Left kidney (tissue), 2 donors: ENCODE measurements around the gene ASXL3. TPM values are rescaled to one million over a fixed set of nuclear protein-coding genes. Genes with fewer than 3 reads are reported as not detected.

Experiments
- DNase-seq: peaks from one replicate; pipeline ENCODE4 v3.0.0-alpha.2; 2013
- polyA plus RNA-seq: library from polyadenylated mRNA; unstranded; fragments of 120-200 nt; gene quantifications from one replicate; pipeline ENCODE4 v1.2.1, GENCODE V29; 2013; ENCODE audit not compliant: insufficient read length

ASXL3 gene
- polyA plus RNA-seq, 1 donor: 7.8 TPM

DNA sequence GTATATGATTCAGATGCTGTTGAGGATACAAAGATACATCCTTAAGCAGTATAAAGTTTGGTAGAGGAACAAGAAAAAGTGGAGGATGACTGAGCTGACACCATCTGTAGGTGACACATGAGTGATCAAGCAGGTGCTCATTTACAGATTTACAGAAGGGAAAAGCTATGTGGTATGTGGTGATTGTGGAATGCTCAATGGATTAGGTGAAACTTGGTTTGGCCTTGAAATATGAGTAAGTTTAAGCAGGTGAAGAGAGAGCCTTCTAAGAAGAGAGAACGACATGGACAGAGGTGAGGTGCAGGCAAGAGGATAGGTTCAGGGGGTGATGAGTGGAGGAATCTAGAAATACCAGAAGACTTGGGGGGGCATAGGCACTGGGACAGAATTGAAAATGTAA lies 5.9 kb downstream of the ASXL3 start:
- DNase-seq: peak; percentile 25

DNA sequence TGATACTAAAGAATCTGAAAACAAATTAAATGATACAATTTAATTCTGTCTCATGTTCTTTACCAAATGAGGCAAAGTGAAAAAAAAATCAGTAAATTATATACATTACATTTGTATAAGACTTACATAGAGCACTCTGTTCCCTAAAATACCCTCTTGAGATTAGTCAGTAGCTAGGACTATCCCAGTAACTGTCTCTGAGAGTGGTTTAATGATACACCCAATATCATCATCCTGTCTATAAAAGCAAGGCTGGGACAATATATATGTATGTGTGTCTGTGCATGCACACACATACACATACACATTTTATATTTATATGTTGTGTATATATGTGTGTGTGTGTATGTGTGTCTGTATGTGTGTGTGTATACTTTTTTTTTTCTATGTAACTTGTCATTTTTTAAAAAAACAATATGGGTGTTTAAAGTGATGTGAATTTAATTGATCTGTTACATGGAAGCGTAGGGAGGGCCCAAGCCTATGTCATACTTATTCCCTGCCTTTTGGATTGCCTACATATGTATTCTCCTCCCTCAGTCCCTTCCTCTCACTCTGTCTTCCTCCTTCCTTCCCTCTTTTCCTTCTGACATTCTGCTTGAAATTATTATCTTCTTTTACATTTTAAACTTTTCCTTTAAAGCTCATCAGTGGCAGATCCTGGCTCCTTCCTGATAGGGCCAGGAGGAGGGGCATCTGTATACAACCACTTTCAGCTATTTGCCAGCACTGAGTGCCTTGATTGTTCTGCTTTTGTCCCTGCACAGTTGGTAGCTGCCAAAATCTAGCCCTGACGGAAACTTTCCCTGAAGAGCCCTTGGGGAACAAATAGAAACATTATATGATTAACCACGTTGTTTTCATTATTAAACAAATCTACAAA lies 6.8 kb downstream of the ASXL3 start:
- no peak for DNase-seq

DNA sequence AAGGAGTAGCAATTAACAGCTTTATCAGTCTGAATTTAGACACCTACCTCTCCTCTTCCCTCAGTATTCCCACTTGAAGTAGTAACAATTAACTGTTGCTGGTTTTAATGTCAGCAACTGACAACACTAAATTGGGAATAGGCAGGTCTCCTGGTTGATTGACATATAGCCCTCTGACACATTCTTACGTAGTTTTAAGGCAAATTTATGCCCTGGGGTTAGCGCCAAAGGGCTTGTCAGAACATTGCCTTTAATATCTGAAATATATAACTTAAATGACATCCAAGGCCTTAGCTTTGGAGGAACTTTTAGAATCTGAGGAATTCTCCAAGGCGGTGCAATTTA lies 7.4 kb downstream of the ASXL3 start:
- no peak for DNase-seq

DNA sequence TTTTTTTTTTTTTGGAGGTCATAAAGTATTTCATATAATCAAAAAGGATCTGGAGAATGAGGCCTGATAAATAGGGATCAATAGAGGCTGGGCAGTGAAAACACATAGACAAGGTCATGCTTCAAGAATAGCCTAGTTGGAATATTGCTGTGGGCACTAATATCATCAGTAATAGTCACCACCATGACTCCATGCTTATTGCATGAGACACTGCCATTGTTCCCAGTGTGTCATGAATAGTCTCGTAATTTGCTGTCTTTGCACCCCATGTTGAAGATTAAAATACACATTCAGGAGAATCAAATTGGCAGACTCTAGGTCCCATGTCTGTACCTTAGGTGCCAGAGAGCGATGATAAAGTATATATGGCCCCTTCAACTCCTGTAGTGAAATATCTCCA lies 10.3 kb downstream of the ASXL3 start:
- no peak for DNase-seq

DNA sequence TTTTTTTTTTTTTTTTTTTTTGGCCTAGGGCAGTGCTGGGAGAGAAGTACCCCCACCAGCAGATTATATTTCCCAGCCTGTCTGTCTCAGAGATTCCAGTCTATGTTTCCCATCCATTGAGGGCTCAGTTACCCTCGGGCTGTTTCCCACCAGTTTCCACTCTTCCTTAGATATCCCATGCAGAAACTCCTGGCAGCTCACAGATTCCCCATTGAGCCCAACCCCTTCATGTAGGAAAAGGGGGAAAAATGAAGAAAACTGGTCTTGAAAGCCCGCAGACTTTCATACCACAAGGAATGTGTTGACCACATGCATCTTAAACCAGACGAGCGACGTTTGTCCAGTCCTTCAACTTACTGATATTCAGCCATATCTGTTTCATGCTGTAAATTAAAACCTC lies 15.2 kb downstream of the ASXL3 start:
- DNase-seq: peak; percentile 24

DNA sequence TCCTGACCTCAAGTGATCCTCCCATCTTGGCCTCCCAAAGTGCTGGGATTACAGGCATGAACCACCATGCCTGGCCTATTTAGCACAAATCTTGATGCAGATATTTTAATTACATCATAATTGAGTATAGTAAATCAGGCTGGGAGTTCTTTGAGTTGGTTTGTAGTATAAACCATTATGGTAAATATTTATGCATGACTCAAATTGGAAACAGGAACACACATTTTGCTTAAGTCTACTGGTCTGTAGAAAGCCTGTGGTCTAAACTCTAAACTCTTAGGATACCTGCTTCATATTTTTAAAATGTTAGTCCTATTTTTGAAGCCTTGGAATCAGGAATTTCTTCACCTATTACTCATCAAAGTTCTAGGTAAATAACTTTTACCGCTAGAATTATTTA lies 16.8 kb downstream of the ASXL3 start:
- DNase-seq: no peak

DNA sequence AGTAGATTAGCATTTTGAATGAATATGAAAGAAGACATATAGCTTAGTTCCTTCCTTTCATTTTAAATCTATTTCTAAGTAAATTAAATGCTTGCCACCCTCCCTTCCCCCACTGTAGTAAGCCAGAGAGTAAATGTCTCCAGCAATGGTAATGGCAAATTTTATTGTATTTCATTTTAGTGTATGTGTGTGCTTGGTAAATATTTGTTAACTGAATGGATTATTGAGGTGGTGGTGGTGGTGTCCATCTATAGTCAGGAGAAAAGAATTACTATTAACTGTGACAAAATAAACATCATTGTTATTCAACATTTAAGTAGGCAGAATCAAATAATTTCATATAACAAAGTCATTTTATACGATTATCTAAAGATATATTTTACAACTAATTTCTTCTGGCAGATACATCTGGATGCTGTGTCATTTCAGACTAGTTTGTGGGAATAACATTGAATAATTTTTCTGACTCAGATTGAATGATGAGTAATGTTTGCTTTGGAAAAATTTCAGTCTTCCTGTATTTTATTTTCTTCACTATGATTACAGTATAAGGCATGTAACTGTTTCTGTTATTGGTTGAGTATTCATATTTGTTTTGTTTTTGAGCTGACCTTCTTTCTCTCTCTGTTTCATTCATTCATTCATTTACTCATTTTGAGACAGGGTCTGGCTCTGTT lies 18.3 kb downstream of the ASXL3 start:
- DNase-seq: no peak

DNA sequence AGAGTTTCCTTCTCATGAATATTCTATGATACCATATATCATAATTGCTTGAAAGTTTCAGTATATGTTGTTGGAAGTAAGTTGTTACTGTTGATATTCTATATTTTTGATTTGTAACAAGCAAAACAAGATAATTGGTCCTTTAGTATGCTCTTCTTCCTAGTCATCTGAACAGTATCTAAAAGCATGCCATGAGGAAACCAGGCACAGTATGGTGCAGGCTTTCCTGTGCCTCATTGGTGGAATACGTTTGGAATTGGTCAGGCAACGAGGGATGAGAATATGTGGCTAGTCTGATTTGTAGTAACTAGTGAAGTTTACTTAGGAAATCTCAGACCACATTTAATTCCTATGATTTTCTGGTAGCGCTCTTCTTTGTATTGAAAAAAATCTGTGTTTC lies 22.8 kb downstream of the ASXL3 start:
- no peak for DNase-seq

DNA sequence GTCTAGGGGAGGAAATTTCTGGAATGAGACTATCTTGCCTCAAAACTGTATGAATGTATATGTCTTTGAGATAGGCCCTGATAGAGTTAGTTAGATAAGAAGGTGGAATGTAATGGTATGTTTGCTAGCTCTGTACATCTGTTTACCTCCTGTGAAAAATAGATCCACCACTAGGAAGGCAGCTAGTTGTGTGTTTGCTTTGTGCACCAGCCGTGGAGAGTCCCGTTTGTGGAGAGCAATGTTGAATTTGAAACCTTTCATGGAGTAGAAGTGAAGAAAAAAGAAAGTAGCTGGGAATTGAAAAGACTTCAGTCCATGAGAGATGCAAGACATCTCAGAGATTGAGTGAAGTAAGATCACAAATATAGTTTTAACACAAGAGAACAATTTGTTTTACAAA lies 25.4 kb downstream of the ASXL3 start:
- DNase-seq: no peak

DNA sequence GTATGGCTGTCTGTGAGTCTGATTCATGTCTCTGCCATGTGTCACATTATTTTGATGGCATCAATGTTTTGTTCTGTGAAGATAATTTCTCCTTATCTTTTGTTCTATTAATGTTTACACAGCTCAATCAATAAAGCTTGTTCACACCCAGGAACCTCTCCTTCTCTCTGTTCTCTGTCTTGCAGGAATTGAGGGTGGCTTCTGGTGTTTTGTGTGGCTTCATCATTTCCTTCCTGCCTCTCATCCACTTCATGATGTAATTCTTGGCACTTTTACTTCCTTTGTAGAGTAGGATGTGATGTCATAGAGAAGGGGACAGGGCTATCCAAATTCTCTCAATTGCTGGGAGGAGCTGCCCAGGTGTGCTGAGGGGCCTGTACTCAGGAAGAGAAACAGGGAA lies 27.2 kb downstream of the ASXL3 start:
- DNase-seq: no peak

DNA sequence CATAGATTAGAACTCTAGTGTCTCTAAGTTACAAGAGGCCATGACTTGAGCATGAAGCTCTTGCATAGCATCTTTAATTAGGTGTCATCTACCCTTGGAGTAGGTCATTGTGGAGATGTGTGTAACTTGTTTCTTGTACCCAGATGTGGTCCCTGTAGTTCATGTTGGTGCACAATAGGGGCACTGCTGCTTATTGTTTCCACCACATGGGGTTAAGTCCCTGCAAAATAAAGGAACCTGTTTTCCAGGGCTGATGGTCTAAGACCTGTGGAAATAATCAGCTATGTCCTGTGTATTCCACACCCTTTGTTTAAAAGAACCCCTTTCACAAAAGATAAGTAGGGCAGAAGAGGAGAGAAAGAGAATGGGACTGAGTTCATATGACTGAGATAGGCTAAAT lies 28.6 kb downstream of the ASXL3 start:
- DNase-seq: no peak

DNA sequence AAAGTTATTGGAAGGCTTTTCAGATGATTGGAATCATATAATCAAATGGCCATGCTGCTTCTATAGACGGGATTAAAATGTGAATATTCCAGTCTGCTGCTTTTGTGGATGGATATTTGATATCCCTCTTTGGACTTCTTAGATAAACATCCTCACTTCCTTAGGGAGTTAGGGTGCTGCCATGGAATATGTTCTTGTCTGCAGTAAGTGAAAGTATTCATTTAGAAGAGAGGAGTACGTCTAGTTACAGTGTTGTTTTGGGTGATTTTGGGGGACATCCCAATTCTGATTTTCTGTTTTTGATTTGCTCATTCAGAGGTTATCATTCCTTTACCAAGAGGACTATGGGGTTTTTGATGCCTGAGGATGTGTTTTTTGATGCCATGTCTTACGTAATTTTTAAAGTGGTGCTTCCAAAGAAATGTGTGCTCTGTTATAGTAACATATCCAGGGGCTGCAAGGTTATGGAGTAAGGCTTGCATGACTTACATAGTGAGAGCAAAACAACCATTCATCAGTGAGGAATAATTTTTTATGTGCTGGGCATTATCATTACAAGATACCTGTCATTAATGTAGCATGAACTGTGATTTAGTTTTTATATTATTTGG lies 33.6 kb downstream of the ASXL3 start:
- DNase-seq: no peak

DNA sequence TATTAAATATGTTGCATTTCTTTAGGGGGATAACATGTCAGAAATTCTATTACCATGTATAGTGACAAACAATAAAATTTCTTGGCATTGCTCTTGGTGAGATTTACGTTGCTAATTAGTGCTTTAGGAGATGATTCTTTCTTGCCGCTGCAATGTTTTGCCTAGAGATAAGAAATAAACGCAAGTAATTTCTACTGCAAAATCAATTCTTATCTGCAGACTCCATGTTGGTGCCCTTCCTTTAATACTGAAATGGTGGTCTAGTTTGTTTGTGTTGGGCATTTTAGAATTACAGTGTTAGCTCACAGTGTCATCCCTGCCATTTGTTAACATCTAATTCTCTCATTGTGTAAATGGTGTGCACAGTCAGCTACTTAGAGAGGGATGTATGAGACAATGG lies 34.6 kb downstream of the ASXL3 start:
- no peak for DNase-seq

DNA sequence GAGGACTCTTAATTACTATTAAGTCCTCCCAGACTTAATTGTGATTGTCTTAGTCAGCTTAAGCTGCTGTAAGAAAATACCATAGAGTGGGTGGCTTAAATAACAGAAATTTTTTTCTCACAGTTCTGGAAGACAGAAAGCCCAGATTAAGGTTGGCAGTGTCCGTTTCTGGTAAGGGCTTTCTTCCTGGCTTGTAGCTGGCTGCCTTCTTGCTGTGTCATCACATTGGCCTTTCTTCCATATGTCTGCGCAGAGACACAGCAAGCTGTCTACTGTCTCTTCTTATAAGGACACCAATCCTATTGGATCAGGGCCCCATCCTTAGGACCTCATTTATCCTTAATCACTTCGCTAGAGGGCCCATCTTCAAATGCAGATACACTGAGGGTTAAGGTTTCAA lies 38.5 kb downstream of the ASXL3 start:
- no peak for DNase-seq

DNA sequence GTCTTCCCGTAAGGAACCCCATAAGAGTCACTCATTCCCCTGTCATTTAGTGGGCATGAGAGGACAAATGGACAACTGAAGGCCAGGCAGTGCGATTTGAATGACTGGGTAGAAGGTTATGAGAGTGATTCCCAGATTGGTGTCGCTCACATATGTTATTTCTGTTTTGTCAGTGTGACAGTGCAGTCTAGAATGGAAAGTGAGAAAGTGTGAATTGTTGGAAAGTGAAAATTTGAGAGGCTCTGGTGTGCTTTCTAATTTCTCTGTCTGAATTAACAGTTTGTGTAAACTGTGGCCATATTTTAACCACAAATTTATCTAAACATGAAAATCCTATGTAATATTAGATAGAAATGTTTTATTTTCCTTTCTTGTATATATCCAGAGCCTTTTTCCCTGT lies 49.1 kb downstream of the ASXL3 start:
- DNase-seq: no peak

DNA sequence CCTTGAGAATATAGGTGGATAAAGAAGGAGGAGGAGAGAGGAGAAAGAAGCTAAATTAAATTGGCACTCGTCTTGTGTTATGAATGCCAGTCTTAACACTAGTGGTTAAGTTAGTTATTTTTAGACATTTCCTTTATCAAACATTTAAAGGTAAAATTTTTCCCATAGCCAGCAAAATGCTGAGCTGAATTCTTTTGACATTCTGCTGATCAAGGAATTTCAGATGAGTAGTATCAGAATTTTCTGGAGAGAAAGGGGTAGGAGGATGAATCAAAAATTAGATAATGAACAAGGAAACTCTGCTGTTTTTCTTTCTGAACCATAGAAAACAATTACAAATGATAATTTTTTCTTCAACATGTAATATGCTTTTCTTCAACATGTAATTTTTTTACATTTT lies 52.5 kb downstream of the ASXL3 start:
- no peak for DNase-seq

DNA sequence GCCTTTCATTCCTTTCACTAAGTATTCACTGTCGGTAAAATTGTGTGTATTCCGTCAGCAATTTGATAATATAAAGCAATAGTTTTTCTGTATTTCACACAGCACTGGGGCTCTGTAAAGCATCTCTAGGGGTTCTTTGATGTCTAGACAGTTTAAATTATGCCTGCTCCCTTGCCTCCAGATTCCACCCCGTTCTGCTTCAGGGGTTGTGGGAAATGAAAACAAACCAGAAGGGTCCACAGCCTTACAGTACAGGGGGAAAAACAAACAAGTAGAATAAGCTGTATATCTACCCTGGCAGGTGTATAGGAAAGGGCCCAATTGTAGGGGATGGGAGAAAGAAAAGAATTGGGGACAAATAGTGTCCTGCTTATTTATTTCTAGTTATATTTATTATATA lies 63.1 kb downstream of the ASXL3 start:
- no peak for DNase-seq

DNA sequence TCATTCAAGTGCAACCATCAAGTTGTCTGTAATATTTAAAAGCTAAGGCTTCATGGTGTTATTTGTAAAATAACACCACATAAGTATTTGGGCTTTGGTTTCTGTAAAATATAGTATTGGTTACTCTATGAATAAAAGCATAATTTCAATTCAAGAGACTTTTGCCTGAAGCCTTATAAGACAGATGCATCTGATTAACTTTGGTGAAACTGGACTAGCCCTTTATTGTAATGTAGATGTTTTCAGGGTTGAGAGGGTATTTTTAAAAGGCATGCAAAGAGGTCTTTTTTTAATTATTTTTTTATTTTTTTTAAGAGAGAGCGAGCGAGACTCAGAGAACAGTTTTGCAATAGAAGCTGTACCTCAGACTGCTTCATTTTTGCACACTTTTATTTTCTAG lies 66.5 kb downstream of the ASXL3 start:
- no peak for DNase-seq

DNA sequence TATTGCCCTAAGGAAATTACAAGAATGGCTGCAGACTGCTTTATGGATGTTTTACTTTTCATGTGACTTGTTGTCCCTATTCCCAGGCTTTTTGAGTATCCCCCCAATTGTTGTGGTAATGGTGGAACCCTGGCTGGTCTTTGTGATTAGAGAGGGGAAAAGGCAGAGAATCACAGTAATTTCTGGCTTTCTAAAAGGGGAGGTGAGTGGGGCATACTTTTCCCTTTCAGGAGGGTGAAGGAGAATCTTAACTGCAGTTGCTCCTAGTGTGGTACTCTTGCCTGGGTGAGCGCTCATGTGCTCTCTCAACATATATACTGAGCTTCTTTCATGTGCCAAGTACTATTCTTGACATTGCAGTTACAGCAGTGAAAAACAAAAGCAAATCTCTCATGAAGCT lies 69.3 kb downstream of the ASXL3 start:
- DNase-seq: no peak

DNA sequence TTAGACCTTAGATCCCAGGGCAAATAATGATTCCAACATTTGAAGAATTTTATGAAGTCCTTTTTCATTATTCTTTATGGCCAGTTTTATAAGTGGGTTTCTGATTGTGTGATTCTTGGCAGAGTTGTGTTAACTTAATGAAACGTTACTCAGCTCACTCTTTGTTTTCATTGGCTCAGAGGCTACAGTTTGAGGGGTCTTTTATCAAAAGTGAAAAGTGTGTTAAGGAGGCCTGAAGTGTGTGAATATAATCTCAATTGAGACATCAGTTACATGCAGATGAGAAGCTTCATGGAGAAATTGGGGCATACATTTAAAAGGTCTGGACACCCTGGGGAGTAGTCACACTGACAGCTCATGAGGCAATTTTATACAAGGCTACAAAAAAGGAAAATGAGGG lies 74.6 kb downstream of the ASXL3 start:
- DNase-seq: no peak

DNA sequence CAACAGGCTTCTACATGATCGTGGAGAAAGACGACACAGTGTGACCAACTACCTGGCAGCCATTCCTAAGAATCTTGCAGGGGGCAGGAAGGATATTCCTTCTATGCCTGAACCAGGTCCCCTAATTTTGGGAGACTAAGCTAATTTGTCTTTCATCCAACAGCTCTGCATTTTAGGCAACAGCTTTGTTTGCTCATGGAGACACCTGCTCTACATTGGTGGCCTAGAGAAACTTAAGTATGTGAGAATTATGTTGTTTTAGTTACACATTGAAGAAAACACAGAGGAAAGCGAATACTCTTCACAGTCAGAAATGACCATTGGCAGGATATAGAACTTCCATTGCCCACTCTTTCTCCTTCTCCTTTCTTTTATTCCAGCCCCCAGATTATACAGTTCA lies 75.2 kb downstream of the ASXL3 start:
- DNase-seq: no peak

DNA sequence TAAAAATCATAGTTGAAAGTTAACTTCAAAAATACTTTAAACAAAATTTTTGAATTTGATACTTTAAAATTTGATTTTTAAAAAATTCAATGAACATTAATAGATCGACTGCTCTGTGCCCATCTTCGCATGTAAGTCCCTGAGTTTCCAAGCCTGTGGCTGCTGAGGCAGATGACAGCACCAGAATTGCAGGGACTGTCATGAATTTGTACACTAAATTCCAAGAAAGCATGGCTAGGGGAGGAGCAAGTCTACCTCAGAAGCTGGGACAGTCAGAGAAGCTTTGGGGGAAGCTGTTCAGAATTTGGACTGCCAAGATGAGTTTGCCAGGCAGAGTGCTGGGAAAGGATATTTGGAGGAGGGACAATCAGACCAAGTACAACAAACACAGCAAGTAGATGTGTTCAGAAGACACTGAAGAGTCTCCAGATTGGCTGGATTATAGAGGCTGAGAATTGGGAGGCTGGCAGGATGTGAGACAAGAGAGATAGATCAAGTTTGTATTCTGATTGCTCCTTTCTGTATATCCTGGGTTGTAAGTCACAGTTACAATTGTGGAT lies 79.0 kb downstream of the ASXL3 start:
- DNase-seq: no peak

DNA sequence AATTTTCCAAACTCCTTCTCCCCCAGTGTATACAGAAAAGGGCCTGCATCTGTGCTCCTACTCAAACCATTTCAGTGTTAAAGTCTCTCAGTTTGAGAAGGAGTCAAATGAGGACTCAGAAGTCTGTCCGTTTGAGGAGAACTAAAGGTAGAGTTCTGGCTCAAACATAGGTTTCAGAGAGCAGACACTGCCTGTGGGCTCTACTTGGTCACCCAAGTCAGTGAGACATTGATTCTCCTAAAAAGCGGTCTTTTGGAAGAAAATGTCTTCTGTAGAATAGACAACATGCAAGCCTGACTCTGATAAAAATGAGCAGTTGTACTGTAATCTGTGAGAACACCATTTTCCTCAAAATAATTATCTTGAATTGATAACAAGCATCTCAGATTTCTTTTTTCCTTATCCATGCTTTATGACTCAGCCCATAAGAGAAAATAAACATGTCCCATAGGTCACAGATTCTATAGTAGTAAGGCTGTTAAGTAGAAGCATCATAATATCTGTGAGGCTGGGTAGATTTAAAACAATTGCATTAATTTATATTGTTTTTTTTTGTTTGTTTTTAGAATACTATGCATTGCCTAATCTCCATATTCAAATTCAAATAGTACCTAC lies 82.8 kb downstream of the ASXL3 start:
- DNase-seq: no peak
